ENCODE results near the gene SH3BGRL3.

Gene SH3BGRL3

DNA sequence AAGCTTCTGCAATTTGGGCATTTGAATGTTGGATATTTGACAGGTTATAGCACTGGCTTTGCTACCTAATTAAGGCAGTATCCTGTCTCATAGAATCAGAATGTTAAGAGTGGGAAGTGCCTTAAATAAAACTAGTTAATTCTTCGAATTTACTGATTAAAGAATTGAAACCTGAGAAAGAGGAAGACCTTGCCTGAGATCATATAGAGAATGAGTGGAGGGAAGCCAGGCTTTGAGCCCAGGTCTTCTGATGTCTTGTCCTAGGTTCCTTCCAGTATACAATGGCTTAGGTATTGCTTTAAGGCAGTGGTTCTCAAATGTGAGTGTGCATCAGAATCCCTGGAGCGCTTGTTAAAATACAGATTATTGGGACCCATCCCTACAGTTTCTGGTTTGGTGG, 20.9 kb upstream of the SH3BGRL3 start:
- no peaks in the 10 kb centered on the region for H3K9me3 ChIP-seq (ENCODE audit: severe bottlenecking)
- no peak for TF ChIP-seq CTCF (IDR thresholded peaks at IDR 0.05; ENCODE audit: poor library complexity, severe bottlenecking)
- H3K27ac ChIP-seq (ENCODE audit: poor library complexity, severe bottlenecking) = no peak overlapping the region
- peaks cover 83% of the 10 kb centered on the region for H3K36me3 ChIP-seq (ENCODE audit: low read depth)
- no peaks in the 10 kb centered on the region for H3K27me3 ChIP-seq (ENCODE audit: insufficient read depth, poor library complexity, severe bottlenecking)
- ATAC-seq (ENCODE audit: low read depth) = no peak
- DNase-seq (ENCODE audit: low spot score) = no peak
- no peak overlapping the region for H3K4me3 ChIP-seq (ENCODE audit: severe bottlenecking)
- no peaks in the 10 kb centered on the region for H3K4me1 ChIP-seq (ENCODE audit: insufficient read depth, poor library complexity, severe bottlenecking)

- Histone ChIP-seq H3K27me3 (ENCODE audit: insufficient read depth, poor library complexity, severe bottlenecking) (no peaks in the 10 kb centered on the region), H3K4me3 (ENCODE audit: severe bottlenecking) (no peak overlapping the region), H3K9me3 (ENCODE audit: severe bottlenecking) (no peaks in the 10 kb centered on the region), H3K36me3 (ENCODE audit: low read depth) (peaks cover 88% of the 10 kb centered on the region), H3K27ac (ENCODE audit: poor library complexity, severe bottlenecking) (no peak overlapping the region), H3K4me1 (ENCODE audit: insufficient read depth, poor library complexity, severe bottlenecking) (no peaks in the 10 kb centered on the region)
- DNase-seq (ENCODE audit: low spot score) (no peak), ATAC-seq (ENCODE audit: low read depth) (no peak)
- TF ChIP-seq CTCF (IDR thresholded peaks at IDR 0.05; ENCODE audit: poor library complexity, severe bottlenecking) = no peak
Observed at GRCh38 chr1:26259578-26259977, 20.3 kb upstream of the SH3BGRL3 start.

- Histone ChIP-seq H3K4me1 (ENCODE audit: insufficient read depth, poor library complexity, severe bottlenecking) (no peaks in the 10 kb centered on the region), H3K36me3 (ENCODE audit: low read depth) (peaks cover 94% of the 10 kb centered on the region), H3K27me3 (ENCODE audit: insufficient read depth, poor library complexity, severe bottlenecking) (no peaks in the 10 kb centered on the region)
Observed at GRCh38 chr1:26263212-26263611, 16.7 kb upstream of the SH3BGRL3 start.

GRCh38 chr1:26265405-26265804, 14.5 kb upstream of the SH3BGRL3 start:
- H3K36me3 ChIP-seq (ENCODE audit: low read depth) = peaks cover 91% of the 10 kb centered on the region
- no peak for ATAC-seq (ENCODE audit: low read depth)
- no peak for TF ChIP-seq CTCF (IDR thresholded peaks at IDR 0.05; ENCODE audit: poor library complexity, severe bottlenecking)
- H3K4me1 ChIP-seq (ENCODE audit: insufficient read depth, poor library complexity, severe bottlenecking) = no peaks in the 10 kb centered on the region
- H3K9me3 ChIP-seq (ENCODE audit: severe bottlenecking) = peaks cover 7% of the 10 kb centered on the region
- H3K27me3 ChIP-seq (ENCODE audit: insufficient read depth, poor library complexity, severe bottlenecking) = no peaks in the 10 kb centered on the region
- no peak overlapping the region for H3K4me3 ChIP-seq (ENCODE audit: severe bottlenecking)
- no peak overlapping the region for H3K27ac ChIP-seq (ENCODE audit: poor library complexity, severe bottlenecking)
- DNase-seq (ENCODE audit: low spot score) = no peak

More at GRCh38 chr1:26263212-26263611, 16.7 kb upstream of the SH3BGRL3 start:
- no peak for TF ChIP-seq CTCF (IDR thresholded peaks at IDR 0.05; ENCODE audit: poor library complexity, severe bottlenecking)
- no peak overlapping the region for H3K4me3 ChIP-seq (ENCODE audit: severe bottlenecking)
- no peak overlapping the region for H3K27ac ChIP-seq (ENCODE audit: poor library complexity, severe bottlenecking)
- H3K9me3 ChIP-seq (ENCODE audit: severe bottlenecking) = peaks cover 2% of the 10 kb centered on the region
- DNase-seq (ENCODE audit: low spot score) (no peak), ATAC-seq (ENCODE audit: low read depth) (no peak)

DNA sequence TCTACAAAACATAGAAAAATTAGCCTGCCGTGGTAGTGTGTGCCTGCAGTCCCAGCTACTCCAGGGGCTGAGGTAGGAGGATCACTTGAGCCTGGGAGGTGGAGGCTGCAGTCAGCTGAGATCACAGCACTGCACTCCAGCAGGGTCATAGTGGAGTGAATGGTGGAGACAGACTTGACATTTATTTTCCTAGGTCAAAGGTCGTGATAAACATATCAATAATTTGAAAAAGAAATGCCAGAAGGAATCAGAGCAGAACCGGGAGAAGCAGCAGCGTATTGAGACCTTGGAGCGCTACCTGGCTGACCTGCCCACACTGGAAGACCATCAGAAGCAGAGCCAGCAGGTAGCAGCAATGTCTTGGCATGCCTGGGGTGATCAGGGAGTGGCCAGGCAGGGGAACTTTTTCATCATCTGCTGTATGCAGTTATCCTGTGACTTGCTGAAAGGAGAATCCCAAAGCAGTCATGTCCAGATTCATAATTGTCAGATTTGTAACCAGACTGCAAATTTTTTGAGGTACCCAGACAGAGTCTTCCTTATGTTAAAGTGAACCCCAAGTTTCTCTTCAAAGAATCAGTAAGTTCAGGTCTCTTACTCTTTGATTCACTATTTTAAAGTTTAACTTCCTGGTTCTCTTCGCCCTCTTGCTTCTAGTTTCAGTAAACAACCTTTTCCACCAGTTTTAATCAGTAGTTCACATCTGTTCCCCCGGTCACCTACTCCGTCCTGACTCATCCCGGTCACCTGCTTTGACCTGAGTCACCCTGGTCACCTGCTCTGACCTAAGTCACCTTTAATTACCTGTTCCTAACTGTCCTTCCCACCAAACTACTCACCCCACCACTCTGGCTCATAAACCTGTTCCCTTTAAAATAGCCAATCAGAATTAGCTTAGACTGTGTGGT, 11.3 kb upstream of the SH3BGRL3 start:
- H3K36me3 ChIP-seq (ENCODE audit: low read depth) = peaks cover 78% of the 10 kb centered on the region
- no peak for TF ChIP-seq CTCF (IDR thresholded peaks at IDR 0.05; ENCODE audit: poor library complexity, severe bottlenecking)
- H3K9me3 ChIP-seq (ENCODE audit: severe bottlenecking) = peaks cover 7% of the 10 kb centered on the region
- H3K27me3 ChIP-seq (ENCODE audit: insufficient read depth, poor library complexity, severe bottlenecking) = no peaks in the 10 kb centered on the region
- H3K4me1 ChIP-seq (ENCODE audit: insufficient read depth, poor library complexity, severe bottlenecking) = no peaks in the 10 kb centered on the region
- ATAC-seq (ENCODE audit: low read depth) = no peak
- no peak overlapping the region for H3K27ac ChIP-seq (ENCODE audit: poor library complexity, severe bottlenecking)
- no peak overlapping the region for H3K4me3 ChIP-seq (ENCODE audit: severe bottlenecking)
- DNase-seq (ENCODE audit: low spot score) = no peak
